Measurements from ENCODE around the gene FMNL2.

DNA sequence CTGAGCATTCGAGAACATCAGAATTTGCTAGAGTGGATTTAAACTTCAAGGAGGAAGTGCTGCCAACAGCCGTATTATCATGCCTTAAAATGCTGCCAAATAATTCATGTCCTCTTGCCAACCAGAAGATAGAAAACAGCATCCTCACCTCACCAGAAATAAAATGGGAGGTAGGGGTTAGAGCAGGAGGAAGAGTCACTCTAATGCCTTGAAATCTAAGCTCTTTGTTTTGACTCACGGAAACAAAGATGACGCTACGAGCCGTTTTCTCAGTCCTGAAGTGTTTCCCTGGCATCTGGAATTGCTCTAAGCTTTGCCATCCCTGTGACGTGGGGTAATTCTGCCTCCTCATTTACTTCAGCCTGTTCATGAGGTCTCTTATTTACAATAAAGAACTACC lies 285.2 kb downstream of the FMNL2 start:
- TF ChIP-seq, protein P1, sequence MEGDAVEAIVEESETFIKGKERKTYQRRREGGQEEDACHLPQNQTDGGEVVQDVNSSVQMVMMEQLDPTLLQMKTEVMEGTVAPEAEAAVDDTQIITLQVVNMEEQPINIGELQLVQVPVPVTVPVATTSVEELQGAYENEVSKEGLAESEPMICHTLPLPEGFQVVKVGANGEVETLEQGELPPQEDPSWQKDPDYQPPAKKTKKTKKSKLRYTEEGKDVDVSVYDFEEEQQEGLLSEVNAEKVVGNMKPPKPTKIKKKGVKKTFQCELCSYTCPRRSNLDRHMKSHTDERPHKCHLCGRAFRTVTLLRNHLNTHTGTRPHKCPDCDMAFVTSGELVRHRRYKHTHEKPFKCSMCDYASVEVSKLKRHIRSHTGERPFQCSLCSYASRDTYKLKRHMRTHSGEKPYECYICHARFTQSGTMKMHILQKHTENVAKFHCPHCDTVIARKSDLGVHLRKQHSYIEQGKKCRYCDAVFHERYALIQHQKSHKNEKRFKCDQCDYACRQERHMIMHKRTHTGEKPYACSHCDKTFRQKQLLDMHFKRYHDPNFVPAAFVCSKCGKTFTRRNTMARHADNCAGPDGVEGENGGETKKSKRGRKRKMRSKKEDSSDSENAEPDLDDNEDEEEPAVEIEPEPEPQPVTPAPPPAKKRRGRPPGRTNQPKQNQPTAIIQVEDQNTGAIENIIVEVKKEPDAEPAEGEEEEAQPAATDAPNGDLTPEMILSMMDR (IDR thresholded peaks at IDR 0.05; ENCODE audit: borderline replicate concordance, extremely low read depth, low read length, poor library complexity, severe bottlenecking) = no peak
- no peak for TF ChIP-seq EZH2 (IDR thresholded peaks at IDR 0.05; ENCODE audit: borderline replicate concordance, low read depth, low read length, severe bottlenecking)
